Prostate gland (tissue), 2 donors: ENCODE measurements around the gene SNN. TPM values are rescaled to one million over a fixed set of nuclear protein-coding genes. Genes with fewer than 3 reads are reported as not detected.

ENCODE experiments used
- DNase-seq: peaks from one replicate; pipeline ENCODE4 v3.0.0-alpha.2; 2019; ENCODE audit warnings: low spot score
- H3K27ac ChIP-seq, 2 donors: fragments of 200-600 bp; sonication (generic); 2 replicates each; pipeline ENCODE4 v1.5.1; 2017 to 2019
- H3K27me3 ChIP-seq: fragments of 200-600 bp; sonication (generic); replicated peaks from 2 replicates; pipeline ENCODE4 v1.5.1; 2019; ENCODE audit not compliant: insufficient read depth
- H3K36me3 ChIP-seq, 2 donors: fragments of 200-600 bp; sonication (generic); 1 replicate in 1 of 2; 2 replicates in 1 of 2; pipeline versions ENCODE4 v1.5.1 to v1.8.1; 2017 to 2019
- H3K4me1 ChIP-seq: fragments of 200-600 bp; sonication (generic); replicated peaks from 2 replicates; pipeline ENCODE4 v1.5.1; 2019
- H3K4me3 ChIP-seq, 2 donors: fragments of 200-600 bp; sonication (generic); 2 replicates each; pipeline ENCODE4 v1.5.1; 2017 to 2019
- H3K9me3 ChIP-seq: fragments of 200-600 bp; sonication (generic); 2 replicates; pipeline ENCODE4 v1.5.1; 2017
- POLR2A ChIP-seq: fragments of 450-650 bp; IDR thresholded peaks from one replicate; pipeline ENCODE4 v1.6.1; 2016; ENCODE audit warnings: antibody characterized with exemption, mild to moderate bottlenecking
- POLR2AphosphoS5 ChIP-seq: sonication (generic); formaldehyde crosslinking; IDR thresholded peaks from one replicate; pipeline ENCODE4 v1.6.1; 2017; ENCODE audit warnings: antibody characterized with exemption
- WGBS: methylation state at CpG from one replicate; pipeline ENCODE4 v1.1.5; 2018; 5-methylcytosine and 5-hydroxymethylcytosine counted together
- intact Hi-C: fragments of 100-400 bp; cut with DNase I; formaldehyde crosslinking; loops from one replicate; pipeline ENCODE4 v1.14.2; 2022
- total RNA-seq, 2 donors: library from RNA; depleted of rRNA; stranded (reverse); fragments of >200 nt; gene quantifications; one replicate each; pipeline ENCODE4 v1.1.0, GENCODE V29; 2016
- TF ChIP-seq, protein P1 (sequence below), 4 experiments: fragments of 200-600 bp in 2 of 4; fragments of 450-650 bp in 2 of 4; sonication (generic) in 2 of 4; IDR thresholded peaks; 1 replicate in 3 of 4; 2 replicates in 1 of 4; pipeline ENCODE4 v1.5.1; 2016 to 2019; ENCODE audit warnings: antibody characterized with exemption in 4 of 4, mild to moderate bottlenecking in 2 of 4, moderate library complexity in 2 of 4

SNN gene
- total RNA-seq, 2 donors from 2014 or later, result 20.8 TPM

DNA sequence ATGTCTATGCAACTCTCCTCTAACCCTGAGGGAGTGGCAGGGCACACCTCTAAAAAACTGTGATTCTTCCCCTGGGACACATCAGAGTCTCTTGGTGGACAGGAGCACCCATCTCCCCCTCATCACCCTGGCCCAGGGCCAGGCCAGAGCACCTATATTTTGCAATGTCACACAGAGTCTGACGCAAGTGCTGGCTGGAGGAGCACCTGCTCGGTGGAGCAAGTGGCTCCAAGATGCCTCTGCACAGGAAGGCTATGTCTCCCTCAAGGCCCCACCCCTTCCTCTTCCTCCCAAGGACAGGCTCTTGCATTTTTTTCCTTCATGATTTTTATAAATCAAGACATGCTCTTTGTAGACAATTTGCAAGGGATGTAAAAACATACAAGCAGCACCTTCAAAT, 13.3 kb downstream of the SNN start:
- no peak overlapping the region for H3K27ac ChIP-seq
- no peak overlapping the region for H3K4me3 ChIP-seq
- no peaks in the 10 kb centered on the region for H3K27me3 ChIP-seq
- DNase-seq, result no peak
- H3K9me3 ChIP-seq, result no peaks in the 10 kb centered on the region
- H3K4me1 ChIP-seq, result no peaks in the 10 kb centered on the region
- no peak for TF ChIP-seq POLR2AphosphoS5
- TF ChIP-seq, protein P1, sequence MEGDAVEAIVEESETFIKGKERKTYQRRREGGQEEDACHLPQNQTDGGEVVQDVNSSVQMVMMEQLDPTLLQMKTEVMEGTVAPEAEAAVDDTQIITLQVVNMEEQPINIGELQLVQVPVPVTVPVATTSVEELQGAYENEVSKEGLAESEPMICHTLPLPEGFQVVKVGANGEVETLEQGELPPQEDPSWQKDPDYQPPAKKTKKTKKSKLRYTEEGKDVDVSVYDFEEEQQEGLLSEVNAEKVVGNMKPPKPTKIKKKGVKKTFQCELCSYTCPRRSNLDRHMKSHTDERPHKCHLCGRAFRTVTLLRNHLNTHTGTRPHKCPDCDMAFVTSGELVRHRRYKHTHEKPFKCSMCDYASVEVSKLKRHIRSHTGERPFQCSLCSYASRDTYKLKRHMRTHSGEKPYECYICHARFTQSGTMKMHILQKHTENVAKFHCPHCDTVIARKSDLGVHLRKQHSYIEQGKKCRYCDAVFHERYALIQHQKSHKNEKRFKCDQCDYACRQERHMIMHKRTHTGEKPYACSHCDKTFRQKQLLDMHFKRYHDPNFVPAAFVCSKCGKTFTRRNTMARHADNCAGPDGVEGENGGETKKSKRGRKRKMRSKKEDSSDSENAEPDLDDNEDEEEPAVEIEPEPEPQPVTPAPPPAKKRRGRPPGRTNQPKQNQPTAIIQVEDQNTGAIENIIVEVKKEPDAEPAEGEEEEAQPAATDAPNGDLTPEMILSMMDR (IDR thresholded peaks at IDR 0.05), result no peak
- TF ChIP-seq POLR2A, result no peak
- peaks cover 3 to 9% of the 10 kb centered on the region in 2 donors for H3K36me3 ChIP-seq
- 34% methylated on average over 2 of the region's 2 CpGs for WGBS
- intact Hi-C loops, result no loop called here

DNA sequence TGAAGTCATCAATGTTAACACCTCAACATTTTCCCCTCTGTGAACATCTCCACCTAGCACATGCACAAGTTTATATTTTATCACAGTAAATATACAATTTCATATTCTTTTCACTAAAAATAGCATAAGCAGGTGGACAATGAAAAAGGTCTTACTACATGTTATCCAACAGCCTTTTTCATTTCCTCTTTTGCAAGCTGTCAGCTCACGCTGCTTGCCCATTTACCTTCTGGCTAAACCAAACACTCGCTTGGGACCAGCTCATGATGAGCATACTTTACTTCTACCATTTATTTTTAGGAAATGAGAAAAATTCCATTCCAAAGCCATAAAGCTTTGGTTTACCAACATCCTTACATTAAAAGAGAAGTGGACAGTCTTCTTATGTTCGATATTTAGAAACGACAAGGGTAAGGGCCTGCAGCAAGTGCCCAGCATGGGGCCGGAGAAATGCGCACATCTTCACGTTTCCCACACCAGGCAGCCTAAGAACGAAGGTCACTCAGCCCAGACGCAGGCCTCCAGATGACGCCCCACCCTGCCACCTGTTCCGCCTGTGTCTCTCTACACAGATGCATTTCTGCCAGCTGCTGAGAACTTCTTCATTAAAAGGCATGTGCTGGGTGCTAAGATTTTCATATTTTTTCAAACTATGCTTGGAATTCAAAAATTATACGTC, 13.9 kb downstream of the SNN start:
- H3K27ac ChIP-seq, result no peak overlapping the region
- 87% methylated on average over 12 of the region's 12 CpGs for WGBS
- H3K36me3 ChIP-seq, result peaks cover 3 to 9% of the 10 kb centered on the region in 2 donors
- intact Hi-C loops, result no loop called here
- no peak for TF ChIP-seq POLR2AphosphoS5
- TF ChIP-seq, protein P1 (IDR thresholded peaks at IDR 0.05), result no peak
- TF ChIP-seq POLR2A, result no peak
- H3K27me3 ChIP-seq, result no peaks in the 10 kb centered on the region
- DNase-seq, result no peak
- no peak overlapping the region for H3K4me3 ChIP-seq
- H3K4me1 ChIP-seq, result no peaks in the 10 kb centered on the region
- no peaks in the 10 kb centered on the region for H3K9me3 ChIP-seq

DNA sequence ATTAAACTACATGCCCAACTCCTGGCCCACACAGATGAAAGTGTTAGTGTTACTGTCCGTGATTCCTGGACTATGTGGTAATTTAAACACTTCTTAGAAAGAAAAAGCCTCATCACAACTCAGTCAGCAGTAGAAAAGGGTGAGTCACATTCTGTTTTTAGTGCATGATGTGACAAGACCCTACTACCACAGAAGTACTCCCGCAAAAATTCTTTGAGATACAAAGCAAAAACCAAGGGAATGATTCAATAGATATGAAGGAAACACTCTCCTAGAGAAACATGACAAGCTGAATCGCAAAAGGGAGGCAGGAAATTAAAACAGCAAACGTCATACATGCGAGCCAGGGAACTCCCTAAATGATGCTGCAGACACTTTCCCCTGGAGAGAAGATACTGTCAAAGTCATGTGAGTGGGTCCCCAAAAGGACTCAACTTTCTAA, 14.4 kb downstream of the SNN start:
- no peak for DNase-seq
- Histone ChIP-seq H3K36me3 (peaks cover 3 to 13% of the 10 kb centered on the region in 2 donors), H3K27me3 (no peaks in the 10 kb centered on the region), H3K4me1 (no peaks in the 10 kb centered on the region), H3K9me3 (no peaks in the 10 kb centered on the region), H3K27ac (no peak overlapping the region), H3K4me3 (no peak overlapping the region)
- intact Hi-C loops, result no loop called here
- 61% methylated on average over 5 of the region's 5 CpGs for WGBS
- TF ChIP-seq, protein P1 (IDR thresholded peaks at IDR 0.05), result no peak
- TF ChIP-seq POLR2AphosphoS5, result no peak
- TF ChIP-seq POLR2A, result no peak

DNA sequence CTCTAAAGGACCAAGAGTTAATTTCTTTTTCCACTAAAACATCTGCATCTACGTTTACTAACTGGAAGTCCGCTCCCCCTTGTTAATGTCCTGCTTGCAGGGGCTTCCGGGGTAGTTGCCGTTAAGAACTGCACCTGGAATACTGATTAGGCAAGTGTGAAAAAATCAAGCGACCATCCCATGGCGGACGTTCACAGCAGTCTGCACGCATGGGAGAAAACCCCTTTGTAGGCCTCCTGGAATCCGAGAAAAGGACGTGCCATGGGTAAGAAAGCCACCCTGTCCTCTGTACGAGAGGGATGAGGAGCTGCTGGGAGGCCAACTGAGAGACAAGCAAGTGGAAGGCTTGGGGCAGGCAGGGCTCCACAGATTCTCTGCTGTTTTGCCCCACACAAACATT, 14.9 kb downstream of the SNN start:
- TF ChIP-seq, protein P1 (IDR thresholded peaks at IDR 0.05), result no peak
- TF ChIP-seq POLR2A (no peak), POLR2AphosphoS5 (no peak)
- H3K27me3 ChIP-seq, result no peaks in the 10 kb centered on the region
- no peaks in the 10 kb centered on the region for H3K9me3 ChIP-seq
- 88% methylated on average over 11 of the region's 11 CpGs for WGBS
- no peak for DNase-seq
- intact Hi-C loops, result no loop called here
- no peak overlapping the region for H3K27ac ChIP-seq
- no peaks in the 10 kb centered on the region for H3K4me1 ChIP-seq
- no peak overlapping the region for H3K4me3 ChIP-seq
- H3K36me3 ChIP-seq, result peaks cover 3 to 16% of the 10 kb centered on the region in 2 donors
